ENCODE data around the gene HM13. TPM values are rescaled to one million over a fixed set of nuclear protein-coding genes. Genes with fewer than 3 reads are reported as not detected.
"Not testable (repeated sequence)": the region's sequence is repeated elsewhere in the genome, so short reads cannot be mapped to it uniquely, and the experiment has no call there.

Gene HM13
- total RNA-seq, 1 donor from 2014 or later, result 53.3 TPM

DNA sequence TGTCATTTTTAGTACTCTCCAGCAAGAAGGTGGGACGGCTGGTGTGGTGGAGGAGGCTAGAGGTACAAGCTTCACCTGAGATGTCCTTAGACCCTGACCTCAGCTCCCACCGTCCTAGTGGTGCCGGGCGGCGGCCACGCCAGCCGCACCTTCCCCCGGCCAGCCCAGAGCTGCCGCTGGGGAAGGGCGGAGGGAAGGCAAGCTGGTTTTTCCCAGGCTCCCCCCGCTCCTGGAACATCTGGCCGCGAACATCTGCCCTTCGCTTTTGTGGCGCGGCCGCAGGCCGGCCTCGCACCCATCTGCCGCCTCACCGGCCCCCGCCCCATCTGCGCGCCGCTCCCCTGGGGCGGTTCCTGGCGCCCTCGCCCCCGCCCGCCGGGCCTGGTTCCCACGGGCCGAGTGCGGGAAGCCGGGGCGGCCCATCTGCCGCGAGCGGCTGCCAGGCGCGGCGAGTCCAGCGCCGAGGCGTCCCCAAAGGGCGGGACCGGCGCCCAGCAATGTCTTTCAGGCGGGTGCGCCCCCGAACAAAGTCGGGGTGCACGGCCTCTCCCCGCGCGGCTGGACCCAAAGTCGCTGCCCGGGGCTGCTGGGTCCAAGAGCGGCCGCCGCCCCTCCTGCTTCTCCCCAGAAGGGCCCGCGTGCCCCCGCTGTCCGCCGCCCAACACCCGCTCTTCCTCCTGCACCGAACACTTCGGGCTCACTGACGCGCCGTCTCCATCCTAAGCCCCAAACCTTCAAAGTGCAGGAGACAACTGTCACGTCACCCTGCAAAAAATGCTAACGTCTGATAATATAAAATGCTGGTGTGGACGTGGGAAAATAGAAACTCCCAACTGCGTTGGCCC, 73.5 kb downstream of the HM13 start:
- DNase-seq (ENCODE audit: low read depth, low spot score), result no peak

GRCh38 chr20:31590717-31591225, 76.5 kb downstream of the HM13 start:
- no peak for DNase-seq (ENCODE audit: low read depth, low spot score)

- DNase-seq (ENCODE audit: low read depth, low spot score), result no peak
These were observed 79.2 kb downstream of the HM13 start for GRCh38 chr20:31593221-31594001.

GRCh38 chr20:31594002-31594557, 79.8 kb downstream of the HM13 start:
- no peak for DNase-seq (ENCODE audit: low read depth, low spot score)

GRCh38 chr20:31594558-31595379, 80.5 kb downstream of the HM13 start:
- DNase-seq (ENCODE audit: low read depth, low spot score), result no peak

DNA sequence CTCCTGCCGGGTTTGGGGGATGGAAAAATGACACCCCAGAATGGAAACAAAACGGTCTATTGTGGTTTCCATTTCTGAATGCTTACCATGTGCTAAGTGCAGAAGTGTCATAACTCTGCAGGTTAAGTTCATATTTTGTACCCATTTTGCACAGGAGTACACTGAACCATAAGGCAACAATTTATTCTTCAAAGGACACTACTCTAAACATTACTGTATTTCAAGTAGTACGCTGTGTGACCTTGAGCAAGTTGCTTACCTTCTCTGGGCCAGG, 81.1 kb downstream of the HM13 start:
- DNase-seq (ENCODE audit: low read depth, low spot score), result no peak

GRCh38 chr20:31595654-31596411, 81.6 kb downstream of the HM13 start:
- DNase-seq (ENCODE audit: low read depth, low spot score), result no peak

GRCh38 chr20:31596412-31596715, 82.1 kb downstream of the HM13 start:
- DNase-seq (ENCODE audit: low read depth, low spot score), result not testable (repeated sequence)

GRCh38 chr20:31596831-31597480, 82.7 kb downstream of the HM13 start:
- DNase-seq (ENCODE audit: low read depth, low spot score), result no peak

- no peak for DNase-seq (ENCODE audit: low read depth, low spot score)
These were observed 83.2 kb downstream of the HM13 start for GRCh38 chr20:31597481-31597855.

DNA sequence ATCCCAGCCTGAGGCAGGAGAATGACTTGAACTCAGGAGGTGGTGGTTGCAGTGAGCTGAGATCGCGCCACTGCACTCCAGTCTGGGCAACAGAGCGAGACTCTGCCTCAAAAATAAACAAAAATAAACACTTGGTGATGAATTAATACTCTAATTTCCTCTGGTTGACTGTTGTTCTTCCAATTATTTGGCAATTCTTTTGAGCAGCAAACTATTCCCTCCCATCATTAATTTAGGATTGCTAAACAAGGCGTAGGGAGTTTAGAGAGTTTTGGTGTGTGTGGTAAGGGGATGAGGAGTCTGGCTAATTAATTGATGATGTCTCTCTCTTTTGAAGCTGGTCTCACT, 88.2 kb downstream of the HM13 start:
- DNase-seq (ENCODE audit: low read depth, low spot score), result no peak

GRCh38 chr20:31602779-31603441, 88.7 kb downstream of the HM13 start:
- no peak for DNase-seq (ENCODE audit: low read depth, low spot score)

DNA sequence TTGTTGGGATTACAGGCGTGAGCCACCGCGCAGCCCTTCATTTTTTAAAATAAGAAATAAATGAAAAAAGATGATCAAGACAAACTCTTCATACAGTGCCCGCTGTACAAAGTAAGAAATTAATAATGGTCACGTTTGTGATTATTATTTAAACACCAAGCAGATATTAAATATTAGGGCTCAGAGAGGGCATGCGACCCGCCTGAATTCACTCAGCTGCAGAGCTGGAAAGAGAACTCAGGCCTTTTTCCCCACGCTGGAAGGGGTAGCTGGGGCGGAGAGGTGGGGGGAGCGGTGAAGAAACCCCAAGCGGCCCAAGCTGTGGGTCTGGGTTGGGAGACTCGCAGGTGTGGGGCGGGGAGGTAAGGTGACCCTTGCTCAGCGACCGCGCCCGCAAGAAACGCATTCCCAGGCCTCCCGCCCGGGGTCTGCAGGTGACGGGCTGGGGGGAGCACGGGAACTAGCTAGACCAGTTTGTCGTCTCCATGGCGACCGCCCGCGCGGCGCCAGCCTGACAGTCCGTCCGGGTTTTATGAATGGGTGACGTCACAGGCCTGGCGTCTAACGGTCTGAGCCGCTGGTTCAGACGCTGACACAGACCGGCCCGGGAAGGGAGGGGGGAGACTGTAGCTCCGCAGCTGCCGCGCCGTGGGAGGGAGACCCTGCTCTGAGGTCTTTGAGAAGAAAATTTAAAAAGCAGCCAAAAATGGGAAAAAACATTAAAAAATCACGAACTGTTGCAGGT, 89.8 kb downstream of the HM13 start:
- DNase-seq (ENCODE audit: low read depth, low spot score), result peak; percentile 95

DNA sequence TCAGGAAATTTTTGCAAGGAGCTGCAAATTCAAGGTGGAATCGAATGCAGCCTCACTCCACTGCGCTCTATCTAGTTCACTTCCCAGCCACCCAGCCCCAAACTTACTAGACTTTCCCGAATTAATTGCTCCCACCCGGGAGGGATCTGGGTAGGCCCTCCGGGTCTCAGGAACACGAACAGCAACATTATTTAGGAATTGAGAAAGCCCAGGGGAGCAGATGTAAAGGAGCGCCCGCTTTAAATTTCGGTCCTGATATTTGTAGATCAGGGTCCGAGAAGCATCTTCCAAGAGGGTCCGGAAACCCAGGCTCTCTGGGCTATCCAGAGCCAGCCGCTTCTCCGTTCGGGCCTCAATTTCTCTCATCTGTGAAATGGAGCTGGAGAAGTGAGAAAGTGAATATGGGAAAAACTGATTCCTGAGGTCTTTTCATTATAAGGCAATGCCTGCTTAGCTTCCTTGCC, 90.4 kb downstream of the HM13 start:
- no peak for DNase-seq (ENCODE audit: low read depth, low spot score)

GRCh38 chr20:31605031-31605901, 91.0 kb downstream of the HM13 start, which contains the start of gene ID1:
Gene ID1 (plus strand): TSS chr20:31605289. CDS start chr20:31605388, 99 bp downstream.
- DNase-seq (ENCODE audit: low read depth, low spot score), result peak; percentile 87

GRCh38 chr20:31605902-31606803, 91.9 kb downstream of the HM13 start:
- DNase-seq (ENCODE audit: low read depth, low spot score), result no peak

All from pulmonary artery endothelial cell (primary cell).